ENCODE data around the gene RRP12.
A peak's percentile ranks its signal among the peaks of the same experiment; 100 is the strongest.
"Not testable (repeated sequence)": the region's sequence is repeated elsewhere in the genome, so short reads cannot be mapped to it uniquely, and the experiment has no call there.

RRP12 gene

DNA sequence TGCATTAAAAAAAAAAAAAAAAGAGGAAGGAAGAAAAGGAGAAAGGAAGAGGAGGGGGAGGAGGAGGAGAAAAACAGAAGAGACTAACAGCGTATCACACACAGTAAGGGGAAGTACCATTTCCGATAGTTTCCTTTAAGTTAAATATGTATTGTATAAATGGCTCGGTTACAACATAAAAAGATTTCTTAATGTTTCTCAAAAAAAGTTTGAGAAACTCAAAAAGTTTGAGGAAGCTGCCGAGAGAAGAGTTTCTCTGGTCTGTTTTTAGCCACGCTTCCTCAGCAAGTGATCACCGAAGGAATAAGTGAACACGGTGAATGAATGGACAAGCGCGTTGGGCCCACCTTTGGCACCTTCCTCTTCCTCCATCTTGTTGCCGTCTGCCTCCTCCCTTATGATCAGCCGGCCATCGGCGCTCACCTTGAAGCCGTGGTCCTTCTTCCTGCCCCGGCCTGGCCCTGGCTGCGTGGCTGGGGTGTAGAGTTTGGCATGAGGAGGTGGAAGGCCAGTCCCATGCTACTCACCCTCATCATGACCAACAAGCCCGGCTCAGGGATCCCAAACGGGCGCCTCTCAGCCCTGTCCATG, 35.3 kb downstream of the RRP12 start:
- DNase-seq, result no peak

DNA sequence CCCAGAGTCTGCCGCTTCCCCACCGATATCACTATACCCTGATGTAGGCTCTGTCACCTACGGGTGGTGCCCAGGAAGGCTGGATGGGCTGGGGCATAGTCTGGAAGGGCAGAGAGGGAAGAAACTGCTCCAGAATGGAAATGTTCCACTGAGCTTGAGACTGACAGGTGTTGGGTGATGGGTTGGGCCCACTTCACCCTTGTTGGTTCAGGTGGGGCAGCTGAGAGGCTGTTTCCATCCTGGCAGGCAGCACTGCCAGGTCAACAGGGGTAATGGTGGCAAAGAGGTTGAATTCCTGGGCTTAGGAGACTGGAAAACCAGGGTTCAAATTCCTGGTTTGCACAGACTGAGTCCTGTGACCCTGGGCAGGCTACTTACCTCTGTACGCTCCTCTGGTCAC, 38.1 kb downstream of the RRP12 start:
- DNase-seq, result no peak

DNA sequence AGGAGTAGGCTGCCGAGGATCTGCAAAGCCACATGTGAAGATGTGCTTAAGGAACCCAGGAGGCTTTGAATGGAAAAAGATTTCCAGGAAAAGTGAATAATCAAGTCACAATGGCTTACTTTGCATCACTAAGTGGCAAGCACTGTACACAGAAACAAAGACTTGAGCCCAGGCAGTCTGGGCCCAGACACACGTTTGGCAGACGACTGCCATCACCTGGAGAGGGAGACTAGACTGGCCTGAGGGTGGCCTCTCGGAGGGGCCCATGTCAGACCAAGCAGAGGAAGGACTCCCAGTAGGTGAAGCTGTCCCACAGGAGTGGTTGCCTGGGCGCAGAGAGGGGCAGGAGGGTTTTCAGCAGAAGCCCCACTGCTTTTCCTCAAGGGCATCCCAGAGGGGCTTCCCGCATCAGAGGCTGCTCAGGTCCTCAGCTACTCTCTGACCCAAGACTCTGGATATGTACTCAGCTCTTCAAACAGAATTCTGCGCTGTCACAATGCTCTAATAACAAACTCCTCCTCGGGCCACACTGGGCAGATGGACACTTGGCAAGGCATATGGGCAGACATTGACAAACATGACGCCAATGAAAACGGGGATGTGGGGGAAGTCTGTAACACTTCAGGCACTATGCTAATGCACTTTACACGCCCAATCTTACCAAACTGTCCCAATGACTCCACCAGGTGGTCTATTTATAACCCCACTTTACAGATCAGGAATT, 38.7 kb downstream of the RRP12 start:
- no peak for DNase-seq

DNA sequence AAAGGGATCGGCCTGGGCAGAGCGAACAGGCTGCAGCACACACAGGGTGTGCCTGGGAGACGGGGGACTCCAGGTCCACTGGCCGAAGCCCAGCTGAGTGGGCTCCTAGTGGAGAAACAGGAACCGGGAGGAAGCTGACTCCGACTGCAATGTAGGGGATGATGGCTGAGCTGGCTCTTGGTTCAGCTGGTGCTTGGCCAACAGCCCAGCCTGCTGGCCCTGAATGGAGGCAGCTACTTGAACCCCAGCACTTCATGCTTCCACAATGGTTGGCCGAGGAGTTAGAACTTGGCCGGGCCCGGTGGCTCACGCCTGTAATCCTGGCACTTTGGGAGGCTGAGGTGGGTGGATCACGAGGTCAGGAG, 39.6 kb downstream of the RRP12 start:
- DNase-seq, result peak; percentile 41

GRCh38 chr10:97360705-97361536, 40.2 kb downstream of the RRP12 start:
- DNase-seq, result no peak

DNA sequence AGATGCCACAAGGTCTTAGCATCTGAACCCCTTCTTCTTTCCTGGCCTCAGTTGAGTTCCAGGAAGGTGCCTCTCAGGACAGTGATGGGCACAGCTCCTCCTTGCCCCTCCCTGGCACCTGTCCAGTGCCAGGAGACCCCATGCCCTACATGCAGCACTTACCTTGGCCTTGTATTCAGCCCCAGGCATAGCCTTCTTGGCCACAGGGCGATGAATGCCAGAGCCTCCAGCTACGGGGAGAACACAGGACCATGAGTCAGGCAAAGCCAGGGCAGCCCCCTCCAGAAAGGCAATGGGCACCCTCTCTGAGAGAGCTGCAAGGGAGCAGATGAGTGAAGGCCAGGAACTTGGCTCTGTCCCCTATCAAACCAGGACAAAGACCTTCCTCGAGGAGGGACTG, 42.4 kb downstream of the RRP12 start:
- no peak for DNase-seq

- DNase-seq, result no peak
Measured at GRCh38 chr10:97358349-97358748, 42.8 kb downstream of the RRP12 start.

DNA sequence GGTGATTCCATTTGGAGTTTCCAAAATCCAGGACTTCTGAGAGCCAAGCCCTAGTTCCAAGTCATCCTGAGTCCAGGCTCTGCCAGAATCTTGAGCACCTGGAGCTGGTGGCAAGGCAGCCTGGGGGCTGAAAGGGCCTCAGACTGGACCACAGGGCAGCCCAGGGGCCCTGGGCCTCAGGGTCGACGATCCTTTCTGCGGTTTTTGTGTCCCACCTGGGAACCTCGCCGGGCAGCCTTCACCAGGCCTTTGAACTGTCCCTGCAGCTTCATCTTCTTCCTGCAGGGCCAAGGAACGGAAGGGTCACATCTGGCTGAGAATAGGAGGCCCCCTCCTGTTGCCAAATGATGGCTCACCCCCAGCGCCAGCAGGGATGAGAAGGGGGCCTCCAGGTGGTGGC, 44.2 kb downstream of the RRP12 start:
- no peak for DNase-seq

DNA sequence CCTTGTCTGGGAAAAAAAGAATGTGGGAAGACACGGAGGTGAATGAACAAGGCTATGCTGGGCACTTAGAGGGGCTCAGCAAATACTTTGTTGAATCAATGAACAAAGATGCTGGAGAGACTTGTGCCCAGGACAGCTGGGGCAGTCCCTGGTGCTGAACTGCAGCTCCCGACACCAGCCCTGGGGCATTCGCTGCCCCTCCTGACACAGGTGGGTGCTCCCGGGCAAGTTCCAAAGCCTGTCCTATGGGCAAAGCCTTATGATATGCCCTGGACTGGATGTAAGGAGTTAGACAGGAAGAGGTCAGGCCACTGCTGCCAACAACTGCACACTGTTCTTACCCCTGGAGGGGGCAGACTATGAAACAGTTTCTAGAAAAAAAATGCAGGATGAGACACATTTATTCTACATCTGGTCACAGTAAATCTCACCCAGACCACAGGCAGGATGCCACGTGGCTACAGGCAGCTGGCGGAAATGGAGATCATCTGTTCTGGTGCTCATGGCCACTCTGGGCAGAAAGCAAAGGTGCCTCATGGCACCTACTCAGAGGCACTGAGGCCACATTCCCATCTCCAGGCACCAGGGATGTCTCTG, 44.7 kb downstream of the RRP12 start:
- no peak for DNase-seq

- no peak for DNase-seq
Measured at GRCh38 chr10:97355571-97355975, 45.6 kb downstream of the RRP12 start.

DNA sequence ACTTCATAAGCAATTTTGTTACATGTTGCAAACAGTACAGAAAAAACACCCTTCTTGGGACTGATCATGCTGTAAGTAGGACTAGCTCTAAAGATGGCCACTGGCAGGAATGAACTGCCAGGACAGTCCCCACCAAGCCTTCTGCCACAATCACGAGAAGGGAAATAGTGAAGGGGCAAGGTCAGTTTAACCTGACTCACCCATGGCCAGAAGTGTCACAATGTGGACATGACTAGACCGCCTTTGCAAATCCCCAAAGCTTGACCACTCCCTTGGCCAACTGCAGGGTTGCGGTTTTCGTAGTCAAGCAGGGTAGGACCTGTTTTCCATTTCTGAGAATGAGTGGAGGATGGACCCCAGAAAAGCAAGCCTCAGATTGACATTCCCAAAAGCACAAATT, 47.2 kb downstream of the RRP12 start:
- DNase-seq, result no peak

DNA sequence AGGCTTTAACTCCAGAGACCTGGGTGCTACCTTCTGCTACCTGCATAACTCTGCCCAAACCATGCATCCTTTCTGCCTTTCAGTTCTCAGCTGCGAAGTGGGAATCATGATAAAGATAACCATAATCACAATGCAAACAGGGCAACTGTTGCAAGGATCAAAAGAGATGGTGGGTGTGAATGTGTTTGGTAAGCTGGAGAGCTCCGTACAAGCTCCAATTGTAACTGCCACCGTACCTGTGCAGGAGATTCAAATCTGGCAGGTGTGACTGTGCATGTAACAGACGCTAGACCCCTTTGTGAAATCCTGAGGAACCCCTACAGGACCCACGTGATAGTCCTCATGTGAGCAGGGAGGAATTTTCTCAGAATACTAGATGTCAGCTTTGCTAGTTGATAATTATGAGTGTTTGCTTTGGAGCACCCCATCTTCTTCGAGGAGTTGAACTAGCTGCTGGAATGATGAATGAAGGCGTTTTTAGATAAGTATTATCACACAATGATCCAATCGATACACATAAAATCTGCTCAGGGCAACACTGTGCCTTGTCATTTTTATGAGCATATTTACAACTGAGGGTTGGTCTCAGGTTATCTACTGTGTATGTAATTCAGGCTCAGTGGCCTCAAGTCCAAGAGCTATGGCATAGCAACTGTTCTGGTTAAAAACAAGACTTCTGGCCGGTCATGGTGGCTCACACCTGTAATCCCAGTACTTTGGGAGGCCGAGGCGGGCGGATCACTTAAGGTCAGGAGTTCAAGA, 51.2 kb downstream of the RRP12 start:
- no peak for DNase-seq

DNA sequence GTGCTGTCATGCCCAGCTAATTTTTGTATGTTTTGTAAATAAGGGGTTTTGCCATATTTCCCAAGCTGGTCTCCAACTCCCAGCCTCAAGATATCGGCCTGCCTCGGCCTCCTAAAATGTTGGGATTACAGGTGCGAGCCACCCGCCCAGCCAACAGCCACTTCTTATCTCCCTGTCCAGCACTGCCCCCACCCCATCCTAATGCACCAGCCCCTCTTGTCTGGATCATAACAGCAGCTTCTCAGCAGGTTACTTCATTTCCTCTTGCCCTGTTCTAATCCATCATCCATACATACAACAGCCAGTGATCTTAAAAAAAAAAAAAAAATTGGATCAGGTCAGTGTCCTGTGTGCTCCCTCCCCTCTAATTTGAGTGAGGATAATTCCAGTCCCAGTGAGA, 53.8 kb downstream of the RRP12 start:
- no peak for DNase-seq

GRCh38 chr10:97343664-97344063, 57.5 kb downstream of the RRP12 start:
- not testable (repeated sequence) for DNase-seq

DNA sequence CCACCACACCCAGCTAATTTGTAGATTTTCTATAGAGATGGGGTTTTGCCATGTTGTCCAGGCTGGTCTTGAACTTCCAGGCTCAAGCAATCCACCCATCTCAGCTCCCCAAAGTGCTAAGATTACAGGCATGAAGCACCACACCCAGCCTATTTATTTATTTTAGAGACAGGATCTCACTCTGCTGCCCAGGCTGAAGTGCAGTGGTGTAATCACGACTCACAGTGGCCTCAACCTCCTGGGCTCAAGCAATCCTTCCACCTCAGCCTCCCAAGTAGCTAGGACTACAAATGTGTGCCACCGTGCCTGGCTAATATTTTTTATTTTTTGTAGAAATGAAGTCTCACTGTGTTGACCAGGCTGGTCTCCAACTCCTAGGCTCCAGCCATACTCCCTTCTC, 59.7 kb downstream of the RRP12 start:
- DNase-seq, result no peak

- DNase-seq, result no peak
Measured at GRCh38 chr10:97338041-97338440, 63.1 kb downstream of the RRP12 start.

- DNase-seq, result no peak
Measured at GRCh38 chr10:97336942-97337831, 64.0 kb downstream of the RRP12 start.

- DNase-seq, result no peak
Measured at GRCh38 chr10:97336446-97336845, 64.7 kb downstream of the RRP12 start.

GRCh38 chr10:97336006-97336405, 65.1 kb downstream of the RRP12 start:
- DNase-seq, result no peak

- no peak for DNase-seq
Measured at GRCh38 chr10:97335188-97335619, 65.9 kb downstream of the RRP12 start.

DNA sequence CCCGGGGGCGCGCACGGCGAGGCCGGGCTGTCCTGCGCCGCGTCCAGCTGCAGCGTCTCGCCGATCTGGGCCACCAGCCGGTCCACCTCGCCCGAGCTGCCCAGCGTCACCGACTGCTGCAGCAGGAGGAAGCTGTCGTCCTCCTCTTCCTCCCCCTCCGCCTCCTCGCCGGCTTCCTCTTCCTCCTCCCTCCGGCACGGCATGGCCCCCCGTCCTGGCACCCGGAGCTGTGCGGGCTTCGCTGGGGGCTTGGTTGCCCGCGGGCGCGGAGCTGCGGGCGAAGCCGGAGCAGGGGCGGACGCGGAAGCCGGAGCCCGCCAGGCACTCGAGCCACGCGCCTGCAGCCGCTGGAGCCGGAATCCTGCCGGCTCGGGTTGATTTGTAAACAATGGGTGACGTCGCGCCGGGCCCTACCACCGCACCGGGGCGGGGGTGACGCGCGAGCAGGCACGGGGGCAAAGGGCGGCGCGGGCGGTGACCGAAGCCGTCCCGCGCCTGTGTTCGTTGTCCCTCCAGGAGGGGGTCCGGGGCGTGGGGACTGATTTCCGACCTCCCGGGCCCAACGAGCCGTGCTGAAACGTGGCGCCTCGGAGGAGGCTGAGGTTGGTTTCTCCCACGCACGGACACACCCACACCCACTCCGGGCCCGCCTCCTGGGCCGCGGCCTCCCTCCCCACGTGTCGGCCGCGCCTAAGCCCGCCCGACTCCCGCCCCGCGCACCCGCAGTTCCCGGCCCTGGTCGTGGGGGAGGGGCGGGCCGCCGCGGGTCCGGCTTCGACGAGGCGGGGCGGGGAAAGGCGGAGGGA, 66.6 kb downstream of the RRP12 start, which contains the start of gene FRAT2:
FRAT2 (minus strand) TSS at position 360 of the 806 bp plus-strand sequence; CDS start at position 203, 157 bp downstream.
- peak; percentile 72 for DNase-seq
